IMR-90 (cell line): ENCODE results near the gene EFHC2. TPM values are rescaled to one million over a fixed set of nuclear protein-coding genes. Genes with fewer than 3 reads are reported as not detected.

Experiments
- ATAC-seq: fragments of 200-7000 bp; cut with Tn5 transposase; 2 replicates; pipeline ENCODE4 v1.9.1; 2020; ENCODE audit warnings: low read depth, mild to moderate bottlenecking, moderate library complexity
- BruUV-seq: library from RNA; stranded (reverse); fragments of 400-500 nt; replicated peaks from 2 replicates; lab custom pipeline; 2021; lab: Mats Ljungman, UMichigan
- CTCF ChIA-PET: fragments of 300-600 bp; formaldehyde crosslinking; extraction: SDS; loops from one replicate; lab custom pipeline; 2021; ENCODE audit warnings: antibody characterized with exemption; lab: Yijun Ruan, JAX
- POLR2A ChIA-PET: fragments of 300-600 bp; sonication (Branson Sonifier 250); formaldehyde crosslinking; loops from one replicate; lab custom pipeline; 2022; ENCODE audit warnings: antibody characterized with exemption; ENCODE audit not compliant: unreplicated experiment; lab: Charles Lee
- DNase-seq: peaks from one replicate; pipeline ENCODE4 v3.0.0; 2013
- H2AFZ ChIP-seq: replicated peaks from 2 replicates; pipeline ENCODE3; 2013; ENCODE audit warnings: low read length, mild to moderate bottlenecking; ENCODE audit not compliant: poor library complexity
- H2AK5ac ChIP-seq: 2 replicates; pipeline ENCODE4 v1.6.1; 2013; ENCODE audit warnings: low read depth, low read length, inconsistent platforms
- H2AK9ac ChIP-seq: replicated peaks from 2 replicates; pipeline ENCODE3; 2013; ENCODE audit warnings: mild to moderate bottlenecking, low read depth, low read length, moderate library complexity; ENCODE audit not compliant: poor library complexity
- H2BK120ac ChIP-seq: 2 replicates; pipeline ENCODE4 v1.6.1; 2013; ENCODE audit warnings: low read depth, low read length, inconsistent platforms
- H2BK15ac ChIP-seq: 3 replicates; pipeline ENCODE4 v1.6.1; 2013; ENCODE audit warnings: low read depth, low read length, inconsistent platforms
- H2BK20ac ChIP-seq: 2 replicates; pipeline ENCODE4 v1.6.1; 2013; ENCODE audit warnings: low read depth, mild to moderate bottlenecking, inconsistent platforms, low read length, moderate library complexity
- H2BK5ac ChIP-seq: 2 replicates; pipeline ENCODE4 v1.6.1; 2013; ENCODE audit warnings: mild to moderate bottlenecking, low read depth, low read length, inconsistent platforms; ENCODE audit not compliant: poor library complexity, severe bottlenecking
- H3K14ac ChIP-seq: replicated peaks from 2 replicates; pipeline ENCODE4 v1.6.1; 2013; ENCODE audit warnings: low read depth, low read length, inconsistent platforms
- H3K18ac ChIP-seq: 2 replicates; pipeline ENCODE4 v1.6.1; 2013; ENCODE audit warnings: low read depth, low read length, control low read depth
- H3K23ac ChIP-seq: 2 replicates; pipeline ENCODE4 v1.6.1; 2013; ENCODE audit warnings: low read depth, low read length, inconsistent platforms
- H3K27ac ChIP-seq: 2 replicates; pipeline ENCODE4 v1.5.1; 2013; ENCODE audit warnings: mild to moderate bottlenecking, control low read depth, low read length; ENCODE audit not compliant: insufficient read depth
- H3K27me3 ChIP-seq: 2 replicates; pipeline ENCODE4 v1.6.1; 2013; ENCODE audit warnings: low read length; ENCODE audit not compliant: control insufficient read depth, insufficient read depth
- H3K36me3 ChIP-seq: 2 replicates; pipeline ENCODE4 v1.6.1; 2013; ENCODE audit warnings: low read length, mixed read lengths; ENCODE audit not compliant: control insufficient read depth, insufficient read depth
- H3K4ac ChIP-seq: 2 replicates; pipeline ENCODE4 v1.6.1; 2013; ENCODE audit warnings: low read depth, low read length, inconsistent platforms
- H3K4me1 ChIP-seq: 2 replicates; pipeline ENCODE4 v1.6.1; 2013; ENCODE audit warnings: low read length, mixed read lengths; ENCODE audit not compliant: control insufficient read depth, insufficient read depth
- H3K4me2 ChIP-seq: 2 replicates; pipeline ENCODE4 v1.6.1; 2013; ENCODE audit warnings: low read depth, mild to moderate bottlenecking, control low read depth, low read length, moderate library complexity
- H3K4me3 ChIP-seq: 2 replicates; pipeline ENCODE4 v1.5.1; 2013; ENCODE audit warnings: low read depth, mild to moderate bottlenecking, control low read depth, low read length, moderate library complexity; ENCODE audit not compliant: insufficient read depth
- H3K56ac ChIP-seq: 2 replicates; pipeline ENCODE4 v1.6.1; 2013; ENCODE audit warnings: low read length, inconsistent platforms; ENCODE audit not compliant: insufficient read depth; ENCODE audit errors: extremely low read depth
- H3K79me1 ChIP-seq, 2 experiments: 2 replicates each; pipeline ENCODE4 v1.6.1; 2013; ENCODE audit warnings: low read length in 2 of 2, inconsistent platforms in 1 of 2, low read depth in 1 of 2
- H3K9ac ChIP-seq: 2 replicates; pipeline ENCODE4 v1.6.1; 2013; ENCODE audit warnings: low read depth, low read length, control low read depth
- H3K9me1 ChIP-seq: 2 replicates; pipeline ENCODE4 v1.6.1; 2013; ENCODE audit warnings: low read length, inconsistent platforms; ENCODE audit not compliant: insufficient read depth
- H3K9me3 ChIP-seq: 2 replicates; pipeline ENCODE4 v1.6.1; 2013; ENCODE audit warnings: low read length; ENCODE audit not compliant: control insufficient read depth, insufficient read depth
- H4K20me1 ChIP-seq: 2 replicates; pipeline ENCODE4 v1.6.1; 2013; ENCODE audit warnings: low read length, inconsistent platforms; ENCODE audit not compliant: insufficient read depth
- H4K5ac ChIP-seq: 2 replicates; pipeline ENCODE4 v1.6.1; 2013; ENCODE audit warnings: mild to moderate bottlenecking, low read depth, low read length, control low read depth
- H4K8ac ChIP-seq, 2 experiments: 2 replicates each; pipeline ENCODE4 v1.6.1; 2013; ENCODE audit warnings: low read depth in 2 of 2, low read length in 2 of 2, control low read depth in 1 of 2, inconsistent platforms in 1 of 2
- H4K91ac ChIP-seq: 2 replicates; pipeline ENCODE4 v1.6.1; 2013; ENCODE audit warnings: low read depth, low read length, inconsistent platforms; ENCODE audit not compliant: insufficient read depth
- BHLHE40 ChIP-seq: fragments of 150-350 bp; IDR thresholded peaks from 2 replicates; pipeline ENCODE4 v1.6.1; 2016; ENCODE audit warnings: mild to moderate bottlenecking, low read depth, low read length
- CEBPB ChIP-seq: IDR thresholded peaks from 2 replicates; pipeline ENCODE4 v1.6.1; 2012; ENCODE audit warnings: low read depth, low read length, improper control_type of control experiment
- CHD1 ChIP-seq: IDR thresholded peaks from 2 replicates; pipeline ENCODE4 v1.6.1; 2012; ENCODE audit warnings: low read depth, low read length, improper control_type of control experiment
- FOS ChIP-seq: fragments of 150-350 bp; IDR thresholded peaks from 2 replicates; pipeline ENCODE4 v1.6.1; 2016; ENCODE audit warnings: low read depth, low read length
- MAFK ChIP-seq: IDR thresholded peaks from 2 replicates; pipeline ENCODE4 v1.6.1; 2012; ENCODE audit warnings: low read depth, low read length, improper control_type of control experiment
- MAZ ChIP-seq: IDR thresholded peaks from 2 replicates; pipeline ENCODE4 v1.6.1; 2012; ENCODE audit warnings: low read depth, mild to moderate bottlenecking, low read length, improper control_type of control experiment, moderate library complexity, borderline replicate concordance
- MXI1 ChIP-seq: IDR thresholded peaks from 2 replicates; pipeline ENCODE4 v1.6.1; 2012; ENCODE audit warnings: low read depth, mild to moderate bottlenecking, low read length, moderate library complexity, borderline replicate concordance
- NFE2L2 ChIP-seq: fragments of 150-350 bp; IDR thresholded peaks from 2 replicates; pipeline ENCODE4 v1.6.1; 2016; ENCODE audit warnings: low read depth, mild to moderate bottlenecking, low read length
- POLR2A ChIP-seq: IDR thresholded peaks from 2 replicates; pipeline ENCODE4 v1.6.1; 2012; ENCODE audit warnings: mild to moderate bottlenecking, low read depth, low read length
- RAD21 ChIP-seq: IDR thresholded peaks from 2 replicates; pipeline ENCODE4 v1.6.1; 2012; ENCODE audit warnings: low read length, improper control_type of control experiment
- RCOR1 ChIP-seq: IDR thresholded peaks from 2 replicates; pipeline ENCODE4 v1.6.1; 2012; ENCODE audit warnings: mild to moderate bottlenecking, low read length, improper control_type of control experiment; ENCODE audit not compliant: insufficient replicate concordance
- RFX5 ChIP-seq: IDR thresholded peaks from 2 replicates; pipeline ENCODE4 v1.8.0; 2012; ENCODE audit warnings: low read depth, mild to moderate bottlenecking, low read length, moderate library complexity
- SMC3 ChIP-seq: fragments of 150-350 bp; IDR thresholded peaks from 2 replicates; pipeline ENCODE4 v1.6.1; 2016; ENCODE audit warnings: low read depth, mild to moderate bottlenecking, antibody characterized with exemption, low read length, moderate library complexity
- USF2 ChIP-seq: fragments of 150-350 bp; IDR thresholded peaks from 2 replicates; pipeline ENCODE4 v1.6.1; 2017; ENCODE audit warnings: mild to moderate bottlenecking, antibody characterized with exemption, low read length, low read depth
- WGBS, 2 experiments: methylation state at CpG; one replicate each; pipeline versions ENCODE4 v1.1.5 to v1.1.7; 2013; ENCODE audit warnings: missing lambda C conversion rate in 2 of 2; ENCODE audit not compliant: insufficient read length in 1 of 2; ENCODE audit errors: extremely low coverage in 2 of 2; 5-methylcytosine and 5-hydroxymethylcytosine counted together
- dilution Hi-C: fragments of 300-500 bp; cut with HindIII; formaldehyde crosslinking; loops from one replicate; pipeline ENCODE4 v1.14.3; 2018; ENCODE audit warnings: low sequenced_read_pairs; ENCODE audit not compliant: unreplicated experiment
- in situ Hi-C: fragments of 300-500 bp; cut with MboI; formaldehyde crosslinking; loops from 3 replicates; pipeline ENCODE4 v1.14.3; 2019; ENCODE audit warnings: low sequenced_read_pairs, inconsistent platforms, mixed read lengths
- intact Hi-C: fragments of 100-400 bp; cut with micrococcal nuclease; formaldehyde crosslinking; loops from 2 replicates; pipeline ENCODE4 v1.10.0; 2022
- polyA plus RNA-seq, 3 experiments: library from polyadenylated mRNA; depleted of rRNA; stranded (reverse); fragments of >200 nt; gene quantifications; 2 replicates each; pipeline ENCODE4 v1.2.3, GENCODE V29; 2012; ENCODE audit warnings: low replicate concordance in 1 of 3
- total RNA-seq: library from RNA; depleted of rRNA; stranded (reverse); fragments of >200 nt; gene quantifications from 2 replicates; pipeline ENCODE4 v1.2.3, GENCODE V29; 2012
- TF ChIP-seq, protein P1 (sequence below): fragments of 150-350 bp; IDR thresholded peaks from 2 replicates; pipeline ENCODE4 v1.6.1; 2016; ENCODE audit warnings: low read depth, mild to moderate bottlenecking, low read length, moderate library complexity, borderline replicate concordance
- TF ChIP-seq, protein P2 (sequence below): conservative IDR thresholded peaks from 2 replicates; pipeline ENCODE4 v1.5.1; 2012; ENCODE audit warnings: mild to moderate bottlenecking, low read depth, low read length, improper control_type of control experiment

The EFHC2 gene
- total and polyA plus RNA-seq, 2 of the 4 experiments (the other 2 are of a cell fraction) = 0.18 to 0.24 TPM

- H3K9me1 ChIP-seq = no peaks in the 10 kb centered on the region
- ATAC-seq = no peak
- H2BK20ac ChIP-seq = no peak overlapping the region
- no peaks in the 10 kb centered on the region; the same call in 1 of the 2 replicates for H3K4me1 ChIP-seq
- no peak overlapping the region for H3K18ac ChIP-seq
- no peak overlapping the region for H2AK5ac ChIP-seq
- no peak overlapping the region for H3K9ac ChIP-seq
- ChIA-PET POLR2A (no interaction called here), CTCF (no interaction called here)
- no peak overlapping the region for H3K4me3 ChIP-seq
- H2BK5ac ChIP-seq = no peak overlapping the region
- H3K4me2 ChIP-seq = no peak overlapping the region
- dilution Hi-C loops = no loop called here
- no peak overlapping the region for H2BK15ac ChIP-seq
- no peak overlapping the region for H3K23ac ChIP-seq
- no peak for TF ChIP-seq MAFK
- TF ChIP-seq NFE2L2 = no peak
- TF ChIP-seq USF2 = no peak
- TF ChIP-seq CHD1 = no peak
- TF ChIP-seq, protein P1, sequence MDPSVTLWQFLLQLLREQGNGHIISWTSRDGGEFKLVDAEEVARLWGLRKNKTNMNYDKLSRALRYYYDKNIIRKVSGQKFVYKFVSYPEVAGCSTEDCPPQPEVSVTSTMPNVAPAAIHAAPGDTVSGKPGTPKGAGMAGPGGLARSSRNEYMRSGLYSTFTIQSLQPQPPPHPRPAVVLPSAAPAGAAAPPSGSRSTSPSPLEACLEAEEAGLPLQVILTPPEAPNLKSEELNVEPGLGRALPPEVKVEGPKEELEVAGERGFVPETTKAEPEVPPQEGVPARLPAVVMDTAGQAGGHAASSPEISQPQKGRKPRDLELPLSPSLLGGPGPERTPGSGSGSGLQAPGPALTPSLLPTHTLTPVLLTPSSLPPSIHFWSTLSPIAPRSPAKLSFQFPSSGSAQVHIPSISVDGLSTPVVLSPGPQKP = no peak
- TF ChIP-seq MXI1 = no peak
- TF ChIP-seq, protein P2, sequence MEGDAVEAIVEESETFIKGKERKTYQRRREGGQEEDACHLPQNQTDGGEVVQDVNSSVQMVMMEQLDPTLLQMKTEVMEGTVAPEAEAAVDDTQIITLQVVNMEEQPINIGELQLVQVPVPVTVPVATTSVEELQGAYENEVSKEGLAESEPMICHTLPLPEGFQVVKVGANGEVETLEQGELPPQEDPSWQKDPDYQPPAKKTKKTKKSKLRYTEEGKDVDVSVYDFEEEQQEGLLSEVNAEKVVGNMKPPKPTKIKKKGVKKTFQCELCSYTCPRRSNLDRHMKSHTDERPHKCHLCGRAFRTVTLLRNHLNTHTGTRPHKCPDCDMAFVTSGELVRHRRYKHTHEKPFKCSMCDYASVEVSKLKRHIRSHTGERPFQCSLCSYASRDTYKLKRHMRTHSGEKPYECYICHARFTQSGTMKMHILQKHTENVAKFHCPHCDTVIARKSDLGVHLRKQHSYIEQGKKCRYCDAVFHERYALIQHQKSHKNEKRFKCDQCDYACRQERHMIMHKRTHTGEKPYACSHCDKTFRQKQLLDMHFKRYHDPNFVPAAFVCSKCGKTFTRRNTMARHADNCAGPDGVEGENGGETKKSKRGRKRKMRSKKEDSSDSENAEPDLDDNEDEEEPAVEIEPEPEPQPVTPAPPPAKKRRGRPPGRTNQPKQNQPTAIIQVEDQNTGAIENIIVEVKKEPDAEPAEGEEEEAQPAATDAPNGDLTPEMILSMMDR = no peak
- TF ChIP-seq FOS = no peak
- no peak for TF ChIP-seq RCOR1
- no peak for TF ChIP-seq POLR2A
- TF ChIP-seq MAZ = no peak
- no peak for TF ChIP-seq BHLHE40
- TF ChIP-seq RFX5 = no peak
- TF ChIP-seq SMC3 = no peak
- TF ChIP-seq RAD21 = no peak
- TF ChIP-seq CEBPB = no peak
- DNase-seq = no peak
- H4K20me1 ChIP-seq = no peaks in the 10 kb centered on the region
- no peak overlapping the region for H4K5ac ChIP-seq
- no peak overlapping the region for H4K8ac ChIP-seq
- intact Hi-C loops = no loop called here
- H3K36me3 ChIP-seq = no peaks in the 10 kb centered on the region
- in situ Hi-C loops = no loop called here
- H3K9me3 ChIP-seq = no peaks in the 10 kb centered on the region
- no peaks in the 10 kb centered on the region; the same call in 1 of the 2 replicates for H3K27me3 ChIP-seq
- H3K4ac ChIP-seq = no peak overlapping the region
- no peak overlapping the region for H3K27ac ChIP-seq
- no peak overlapping the region for H4K91ac ChIP-seq
- BruUV-seq = no TSS peak
- H3K14ac ChIP-seq = no peak overlapping the region
- whole genome bisulfite sequencing, 2 experiments = 47% methylated on average over 8 of the region's 16 CpGs; no CpG with 5 or more reads in 1 of the 2 experiments
- H2AFZ ChIP-seq = no peak overlapping the region
- no peak overlapping the region for H2AK9ac ChIP-seq
- H3K56ac ChIP-seq = no peak overlapping the region
- H2BK120ac ChIP-seq = no peak overlapping the region
- no peaks in the 10 kb centered on the region for H3K79me1 ChIP-seq
Observed at GRCh38 chrX:44344194-44344593, 722 bp upstream of the EFHC2 start.
